ENCODE results near the gene EDC4.

DNA sequence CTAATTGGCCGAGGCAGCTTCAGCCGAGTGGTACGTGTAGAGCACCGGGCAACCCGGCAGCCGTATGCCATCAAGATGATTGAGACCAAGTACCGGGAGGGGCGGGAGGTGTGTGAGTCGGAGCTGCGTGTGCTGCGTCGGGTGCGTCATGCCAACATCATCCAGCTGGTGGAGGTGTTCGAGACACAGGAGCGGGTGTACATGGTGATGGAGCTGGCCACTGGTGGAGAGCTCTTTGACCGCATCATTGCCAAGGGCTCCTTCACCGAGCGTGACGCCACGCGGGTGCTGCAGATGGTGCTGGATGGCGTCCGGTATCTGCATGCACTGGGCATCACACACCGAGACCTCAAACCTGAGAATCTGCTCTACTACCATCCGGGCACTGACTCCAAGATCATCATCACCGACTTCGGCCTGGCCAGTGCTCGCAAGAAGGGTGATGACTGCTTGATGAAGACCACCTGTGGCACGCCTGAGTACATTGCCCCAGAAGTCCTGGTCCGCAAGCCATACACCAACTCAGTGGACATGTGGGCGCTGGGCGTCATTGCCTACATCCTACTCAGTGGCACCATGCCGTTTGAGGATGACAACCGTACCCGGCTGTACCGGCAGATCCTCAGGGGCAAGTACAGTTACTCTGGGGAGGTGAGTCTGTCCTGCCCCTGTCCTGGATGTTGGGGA lies 36.3 kb downstream of the EDC4 start:
- TF ChIP-seq, protein P1, sequence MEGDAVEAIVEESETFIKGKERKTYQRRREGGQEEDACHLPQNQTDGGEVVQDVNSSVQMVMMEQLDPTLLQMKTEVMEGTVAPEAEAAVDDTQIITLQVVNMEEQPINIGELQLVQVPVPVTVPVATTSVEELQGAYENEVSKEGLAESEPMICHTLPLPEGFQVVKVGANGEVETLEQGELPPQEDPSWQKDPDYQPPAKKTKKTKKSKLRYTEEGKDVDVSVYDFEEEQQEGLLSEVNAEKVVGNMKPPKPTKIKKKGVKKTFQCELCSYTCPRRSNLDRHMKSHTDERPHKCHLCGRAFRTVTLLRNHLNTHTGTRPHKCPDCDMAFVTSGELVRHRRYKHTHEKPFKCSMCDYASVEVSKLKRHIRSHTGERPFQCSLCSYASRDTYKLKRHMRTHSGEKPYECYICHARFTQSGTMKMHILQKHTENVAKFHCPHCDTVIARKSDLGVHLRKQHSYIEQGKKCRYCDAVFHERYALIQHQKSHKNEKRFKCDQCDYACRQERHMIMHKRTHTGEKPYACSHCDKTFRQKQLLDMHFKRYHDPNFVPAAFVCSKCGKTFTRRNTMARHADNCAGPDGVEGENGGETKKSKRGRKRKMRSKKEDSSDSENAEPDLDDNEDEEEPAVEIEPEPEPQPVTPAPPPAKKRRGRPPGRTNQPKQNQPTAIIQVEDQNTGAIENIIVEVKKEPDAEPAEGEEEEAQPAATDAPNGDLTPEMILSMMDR (IDR thresholded peaks at IDR 0.05), result no peak
- TF ChIP-seq ZC3H11A (IDR thresholded peaks at IDR 0.05) (no peak), POLR2A (IDR thresholded peaks at IDR 0.05; ENCODE audit: low read length) (no peak), EP300 (IDR thresholded peaks at IDR 0.05) (no peak), NR3C1 (IDR thresholded peaks at IDR 0.05) (no peak), CEBPB (IDR thresholded peaks at IDR 0.05) (no peak), FOSL2 (IDR thresholded peaks at IDR 0.05) (no peak), FOSL2 (CRISPR knock-in tag; IDR thresholded peaks at IDR 0.05) (no peak)
- TF ChIP-seq, protein P2, sequence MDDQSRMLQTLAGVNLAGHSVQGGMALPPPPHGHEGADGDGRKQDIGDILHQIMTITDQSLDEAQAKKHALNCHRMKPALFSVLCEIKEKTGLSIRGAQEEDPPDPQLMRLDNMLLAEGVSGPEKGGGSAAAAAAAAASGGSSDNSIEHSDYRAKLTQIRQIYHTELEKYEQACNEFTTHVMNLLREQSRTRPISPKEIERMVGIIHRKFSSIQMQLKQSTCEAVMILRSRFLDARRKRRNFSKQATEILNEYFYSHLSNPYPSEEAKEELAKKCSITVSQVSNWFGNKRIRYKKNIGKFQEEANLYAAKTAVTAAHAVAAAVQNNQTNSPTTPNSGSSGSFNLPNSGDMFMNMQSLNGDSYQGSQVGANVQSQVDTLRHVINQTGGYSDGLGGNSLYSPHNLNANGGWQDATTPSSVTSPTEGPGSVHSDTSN (IDR thresholded peaks at IDR 0.05), result no peak

Measured in A549 (cell line).